RPMI8226 (cell line): ENCODE results near the gene MSH2.

Experiments used
- DNase-seq: peaks from one replicate; pipeline ENCODE4 v3.0.0-alpha.2; 2015

MSH2 gene

DNA sequence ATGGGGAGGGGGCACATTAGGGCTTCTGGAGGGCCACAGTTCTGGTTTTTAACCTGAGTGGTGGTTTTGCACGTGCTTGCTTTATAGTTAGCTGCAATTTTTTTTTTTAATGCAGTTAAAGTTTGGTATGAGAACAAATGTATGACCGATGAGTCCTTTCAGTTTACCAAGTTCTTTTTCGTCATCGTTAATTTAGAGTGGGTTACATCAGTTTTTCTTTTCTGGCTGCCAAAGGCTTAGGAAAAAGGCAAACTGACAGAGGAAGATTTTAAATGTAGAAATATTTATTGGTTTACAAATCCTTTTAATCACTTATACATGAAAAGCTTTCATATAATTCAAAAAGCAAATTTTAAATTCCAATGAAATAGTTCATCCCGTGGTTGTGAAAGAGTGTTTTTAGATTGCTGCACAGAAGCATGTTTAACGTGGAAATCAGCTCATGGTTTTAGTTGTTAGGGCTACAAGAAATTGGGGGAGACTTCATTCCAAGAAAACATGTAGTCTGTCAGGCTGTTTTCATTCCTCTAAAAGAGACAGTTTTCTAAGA, 82.9 kb downstream of the MSH2 start:
- DNase-seq = no peak

DNA sequence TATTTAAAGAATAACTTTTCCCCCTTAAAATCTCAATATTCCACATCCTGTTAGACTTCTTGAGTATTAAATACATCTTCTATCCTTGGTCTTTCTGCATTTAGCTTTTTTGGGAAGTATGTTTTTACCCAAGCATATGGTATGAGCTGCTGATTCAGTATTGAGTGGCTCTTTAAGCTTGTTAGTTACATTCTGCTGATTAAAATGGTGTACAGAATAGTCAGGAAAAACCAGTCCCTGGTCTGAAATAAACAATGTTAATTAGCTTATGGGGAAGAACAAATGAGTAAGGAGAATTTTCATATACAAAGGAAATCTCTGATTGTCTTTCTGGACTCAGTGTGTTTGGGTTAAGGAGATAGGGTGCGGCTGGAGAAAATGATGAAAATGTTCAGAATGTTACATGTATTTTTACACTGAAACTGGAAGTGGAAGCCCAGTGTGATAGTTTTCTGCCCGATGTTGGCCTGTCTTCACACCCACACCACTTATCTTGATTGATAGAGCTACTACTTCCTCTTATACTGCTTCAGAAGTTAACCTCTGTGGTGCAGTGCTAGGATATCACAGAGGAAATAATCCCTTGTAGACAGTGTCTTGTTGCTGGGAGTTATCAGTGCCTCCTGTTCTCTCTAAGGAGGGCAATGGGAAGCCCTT, 84.0 kb downstream of the MSH2 start:
- no peak for DNase-seq

DNA sequence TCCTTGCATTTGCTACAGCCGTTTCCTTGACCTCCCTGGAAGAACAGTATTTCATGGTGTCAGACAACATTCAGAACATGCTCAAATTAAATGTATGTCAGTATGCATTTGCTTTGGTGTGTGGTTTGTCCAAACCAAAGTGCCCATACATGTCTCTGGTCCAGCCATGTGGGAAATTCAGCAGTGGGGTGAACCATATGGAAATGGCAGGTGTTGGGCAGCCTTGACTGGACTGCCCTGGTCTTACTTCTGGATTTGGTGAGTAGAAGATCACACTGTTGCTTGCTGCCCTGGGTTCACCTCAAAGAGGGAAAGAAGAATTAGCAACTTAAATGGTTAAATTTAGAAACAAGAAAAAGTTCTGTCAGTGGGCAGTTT, 84.5 kb downstream of the MSH2 start:
- DNase-seq = no peak

DNA sequence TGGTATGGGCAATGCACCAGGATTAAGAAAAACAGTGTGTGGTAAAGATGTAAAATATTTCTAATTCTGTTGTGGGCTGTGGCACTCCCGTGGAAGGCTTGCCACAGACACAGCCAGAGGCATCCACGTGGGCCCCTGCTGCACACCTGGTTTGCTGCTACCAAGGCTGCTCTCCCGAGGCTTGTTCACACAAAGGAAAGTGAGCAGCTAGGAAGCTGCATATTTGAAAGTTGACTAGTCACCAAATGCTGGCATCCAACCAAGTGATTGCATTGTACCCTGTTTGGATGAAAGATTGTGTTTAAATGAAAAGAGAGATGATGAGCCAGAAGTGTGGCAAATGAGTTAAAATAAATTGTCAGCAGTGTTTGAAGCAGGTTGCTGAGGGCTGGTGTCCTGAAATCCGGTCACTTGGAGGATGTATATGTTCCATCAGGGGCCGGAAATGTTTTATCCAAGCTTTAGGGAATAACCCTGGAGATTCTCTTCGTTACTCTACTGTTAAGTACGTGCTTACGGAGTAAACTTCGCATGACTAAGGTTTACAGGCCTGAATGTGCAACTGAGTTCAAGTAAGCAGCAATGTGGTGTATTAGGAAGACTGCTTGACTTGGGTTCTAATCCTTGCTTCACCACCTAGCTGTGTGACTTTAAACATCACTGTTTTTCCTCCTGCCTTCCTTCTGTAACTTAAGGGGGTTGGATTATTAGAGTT, 86.1 kb downstream of the MSH2 start:
- DNase-seq = peak; percentile 18

DNA sequence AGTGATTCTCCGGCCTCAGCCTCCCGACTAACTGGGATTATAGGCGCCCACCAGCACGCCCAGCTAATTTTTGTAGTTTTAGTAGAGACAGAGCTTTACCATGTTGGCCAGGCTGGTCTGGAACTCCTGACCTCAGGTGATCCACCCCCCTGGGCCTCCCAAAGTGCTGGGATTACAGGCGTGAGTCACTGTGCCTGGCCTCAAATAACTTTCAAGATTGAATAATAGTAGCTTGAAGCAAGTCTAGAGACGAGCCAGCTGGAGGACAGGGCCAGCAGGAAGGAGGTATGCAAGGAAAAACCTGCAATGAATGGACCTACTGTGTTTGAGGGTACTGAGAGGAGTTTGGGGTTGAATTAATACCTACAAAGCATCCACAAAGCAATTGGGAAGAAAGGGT, 87.5 kb downstream of the MSH2 start:
- DNase-seq = no peak

DNA sequence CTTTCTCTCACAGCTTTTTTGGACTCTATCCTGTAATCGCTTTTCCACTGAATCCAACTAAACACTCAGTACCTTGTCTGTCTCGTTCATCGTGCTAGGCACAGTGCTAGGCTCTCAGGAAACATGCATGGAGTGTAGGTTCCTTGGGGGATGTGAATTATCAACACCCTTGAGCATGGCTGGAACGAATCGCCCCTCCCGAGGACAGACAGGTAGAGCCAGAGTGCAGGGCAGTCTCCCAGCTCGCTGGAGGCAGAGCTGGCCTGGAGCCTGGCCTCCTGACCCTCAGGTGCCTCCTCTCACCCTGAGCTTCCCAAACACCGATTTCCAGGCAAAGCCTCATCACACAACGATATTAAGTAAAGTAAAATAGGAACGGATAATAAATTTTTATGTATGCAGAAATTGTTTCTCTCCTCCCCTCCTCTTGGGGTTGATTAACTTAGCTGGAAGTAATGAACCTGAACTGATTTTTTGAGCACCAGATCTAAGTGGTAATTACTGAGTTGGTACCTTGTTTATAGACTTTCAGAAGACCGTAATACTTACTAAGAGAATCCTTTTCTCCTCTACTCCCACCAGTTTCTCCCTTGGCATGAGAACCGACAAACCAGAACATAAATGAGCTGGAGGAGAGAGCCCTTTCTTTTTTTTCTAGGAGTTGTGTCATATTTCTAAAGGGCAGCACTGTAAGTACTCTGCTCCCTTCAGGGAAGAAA, 90.5 kb downstream of the MSH2 start:
- DNase-seq = no peak

DNA sequence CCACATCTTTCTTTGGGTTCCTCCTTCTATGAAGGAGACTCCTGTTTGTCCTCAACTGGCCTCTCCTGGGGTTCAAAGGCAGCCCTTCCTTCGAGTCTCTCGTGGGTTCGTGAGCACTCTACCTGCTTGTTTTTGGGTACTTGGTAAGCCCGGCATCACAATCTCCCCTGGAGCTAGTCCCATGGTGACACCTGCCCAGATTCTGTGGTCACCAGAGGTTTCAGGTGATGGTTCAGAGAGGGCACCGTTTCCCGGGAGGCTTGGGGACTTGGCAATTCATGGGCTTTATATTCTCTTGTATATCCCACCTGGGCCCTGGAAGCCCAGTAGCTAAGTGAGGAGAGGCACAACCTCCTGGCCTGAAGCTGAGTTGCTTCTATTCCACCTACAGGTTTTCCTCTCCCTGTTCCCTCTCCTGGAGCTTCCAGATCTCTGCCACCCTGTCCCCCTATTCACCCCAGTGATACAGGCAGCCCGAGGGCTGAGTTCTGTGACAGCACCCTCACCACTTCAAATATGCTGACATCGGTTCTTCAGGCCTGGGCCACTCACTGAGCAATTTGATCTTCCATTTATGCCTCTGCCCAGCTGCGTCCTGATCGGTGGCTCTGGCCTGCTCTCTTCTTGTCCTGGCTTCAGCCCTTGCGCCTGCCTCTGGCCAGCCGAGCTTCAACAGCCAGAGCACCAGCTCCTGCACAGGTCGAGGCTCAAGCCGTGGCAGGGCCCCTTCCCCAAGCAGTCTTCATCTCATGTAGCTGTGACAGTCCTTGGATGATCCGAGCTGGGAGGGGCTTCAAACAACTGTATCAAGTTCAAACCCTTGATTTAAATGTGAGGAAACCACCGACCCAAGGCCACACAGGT, 91.5 kb downstream of the MSH2 start:
- peak; percentile 45 for DNase-seq

DNA sequence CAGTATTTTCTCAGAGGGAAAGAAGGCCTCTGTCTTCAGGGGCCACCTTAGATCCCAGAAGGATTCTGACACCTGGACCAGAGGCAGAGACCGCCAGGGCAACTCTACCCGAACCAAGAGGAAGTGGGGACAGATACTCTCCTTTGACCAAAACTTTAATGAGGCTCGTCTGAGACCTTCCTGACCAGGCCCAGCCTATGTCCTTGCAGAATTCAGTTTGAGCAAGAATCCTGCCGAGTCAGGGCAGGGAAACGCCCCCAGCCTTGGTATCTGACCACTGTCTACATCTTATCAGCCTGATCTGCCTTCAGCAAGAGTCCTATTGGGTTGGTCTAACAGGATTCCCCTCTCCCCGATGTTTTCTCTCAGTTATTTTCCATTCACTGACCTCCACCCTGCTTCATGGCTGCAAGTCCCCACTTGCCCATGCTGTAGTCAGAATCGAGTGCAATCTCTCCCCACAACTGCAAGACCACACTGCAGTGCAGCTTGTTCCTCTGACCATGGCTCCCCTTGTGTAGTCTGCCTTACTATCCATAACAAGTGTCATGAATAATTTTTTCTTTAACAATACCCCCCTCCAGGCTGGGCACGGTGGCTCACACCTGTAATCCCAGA, 95.0 kb downstream of the MSH2 start:
- DNase-seq = no peak

DNA sequence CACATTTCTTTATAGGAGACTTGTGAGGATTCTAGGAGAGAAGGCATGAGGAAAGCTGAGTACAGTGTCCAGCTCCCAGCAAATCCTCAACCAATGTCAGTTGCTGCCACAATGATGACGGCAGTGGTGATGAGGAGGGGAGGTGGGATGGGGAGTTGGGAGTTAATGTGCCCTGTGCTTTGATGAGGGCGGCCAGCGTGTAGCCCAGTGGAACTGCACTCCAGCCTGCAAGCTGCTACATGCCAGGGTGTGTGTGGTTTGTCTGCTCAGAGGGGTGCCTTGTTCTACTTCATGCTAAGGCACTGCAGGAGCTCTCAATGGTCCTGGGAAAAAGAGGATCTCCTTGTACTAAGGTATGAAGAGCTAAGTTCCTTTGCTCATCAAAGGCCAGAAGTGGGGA, 96.1 kb downstream of the MSH2 start:
- no peak for DNase-seq

DNA sequence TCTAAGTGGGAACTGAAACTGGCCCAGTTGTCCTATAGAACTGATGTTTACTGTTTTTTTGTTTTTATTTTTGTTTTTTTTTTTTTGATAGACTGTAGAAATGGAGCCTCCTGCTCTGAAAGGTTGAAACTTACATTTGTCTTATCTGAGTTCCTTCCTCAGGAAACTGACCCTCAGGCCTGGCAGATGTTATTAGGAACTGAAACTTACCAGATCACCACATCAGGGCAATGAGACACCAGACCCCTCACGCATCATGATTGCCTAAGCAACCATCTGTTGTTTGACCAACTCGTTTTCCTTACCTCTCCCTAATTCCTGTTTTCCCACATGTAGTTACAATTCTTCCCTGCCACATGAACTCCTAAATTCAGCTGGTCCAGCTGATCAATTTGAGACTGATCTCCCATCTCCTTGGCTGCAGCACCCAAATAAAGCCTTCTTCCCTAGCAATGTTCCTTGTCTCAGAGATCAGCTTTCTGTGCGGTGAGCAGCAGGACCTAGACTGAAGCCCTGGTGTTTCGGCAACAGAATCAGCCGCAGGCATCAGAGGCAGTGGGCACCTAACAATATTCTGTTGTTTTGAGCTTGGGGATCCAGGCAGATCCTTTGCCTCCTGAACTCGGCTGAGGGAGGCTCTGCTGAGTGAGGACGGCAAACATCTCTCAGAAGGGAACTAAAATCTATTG, 96.8 kb downstream of the MSH2 start:
- DNase-seq = peak; percentile 58

DNA sequence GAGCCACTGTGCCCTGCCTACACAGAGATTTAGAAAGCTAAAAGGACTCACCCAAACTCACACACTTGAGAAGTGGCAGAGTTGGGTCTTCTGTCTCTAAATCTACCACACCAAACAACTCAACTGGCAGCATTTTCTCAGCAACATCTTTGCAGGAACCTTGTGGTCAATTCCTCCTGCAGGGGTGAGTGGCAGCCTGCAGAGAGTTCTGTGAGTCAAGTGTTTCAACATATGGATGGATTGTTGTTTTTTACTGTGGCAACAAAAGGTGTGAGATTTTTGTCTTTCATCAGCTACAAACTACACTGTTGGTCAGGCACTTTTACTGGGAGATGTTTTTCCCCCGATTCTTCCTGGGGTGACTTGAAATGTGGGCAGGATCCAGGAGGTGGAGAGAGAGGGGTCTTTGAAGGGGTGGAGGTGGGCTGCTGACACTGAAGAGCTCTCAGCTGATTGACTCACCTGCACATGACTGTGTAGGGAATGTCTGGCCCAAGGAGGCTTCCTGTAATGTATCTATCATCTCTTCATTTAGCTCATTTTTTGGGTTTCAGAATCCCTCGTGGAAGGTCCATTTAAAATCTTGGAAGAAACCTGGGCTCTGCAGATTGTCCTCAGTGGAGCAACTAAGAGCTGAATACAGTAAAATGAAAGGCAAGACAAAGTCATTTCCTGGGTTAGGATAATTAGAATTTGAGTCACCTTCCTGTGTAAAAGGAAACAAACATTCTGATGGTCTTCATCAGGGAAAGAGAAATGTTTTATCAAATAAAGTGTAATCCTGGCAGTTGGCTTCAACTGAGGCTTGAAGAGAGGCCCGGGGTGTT, 98.6 kb downstream of the MSH2 start:
- DNase-seq = peak; percentile 28

DNA sequence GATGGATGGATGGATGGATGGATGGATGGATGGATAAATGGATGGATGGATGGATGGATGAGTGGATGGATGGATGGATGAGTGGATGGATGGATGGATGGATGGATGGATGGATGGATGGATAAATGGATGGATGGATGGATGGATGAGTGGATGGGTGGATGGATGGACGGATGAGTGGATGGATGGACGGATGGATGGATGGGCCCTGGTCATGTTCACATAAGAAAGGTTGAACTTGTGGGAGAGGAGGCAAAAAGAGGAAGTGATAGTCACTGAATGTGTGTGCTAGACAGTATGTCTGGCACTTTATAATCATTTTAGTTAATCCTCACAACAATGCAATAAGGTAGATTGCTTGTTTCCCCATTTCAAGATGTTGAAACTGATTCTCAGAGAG, 99.5 kb downstream of the MSH2 start:
- DNase-seq = peak; percentile 32

DNA sequence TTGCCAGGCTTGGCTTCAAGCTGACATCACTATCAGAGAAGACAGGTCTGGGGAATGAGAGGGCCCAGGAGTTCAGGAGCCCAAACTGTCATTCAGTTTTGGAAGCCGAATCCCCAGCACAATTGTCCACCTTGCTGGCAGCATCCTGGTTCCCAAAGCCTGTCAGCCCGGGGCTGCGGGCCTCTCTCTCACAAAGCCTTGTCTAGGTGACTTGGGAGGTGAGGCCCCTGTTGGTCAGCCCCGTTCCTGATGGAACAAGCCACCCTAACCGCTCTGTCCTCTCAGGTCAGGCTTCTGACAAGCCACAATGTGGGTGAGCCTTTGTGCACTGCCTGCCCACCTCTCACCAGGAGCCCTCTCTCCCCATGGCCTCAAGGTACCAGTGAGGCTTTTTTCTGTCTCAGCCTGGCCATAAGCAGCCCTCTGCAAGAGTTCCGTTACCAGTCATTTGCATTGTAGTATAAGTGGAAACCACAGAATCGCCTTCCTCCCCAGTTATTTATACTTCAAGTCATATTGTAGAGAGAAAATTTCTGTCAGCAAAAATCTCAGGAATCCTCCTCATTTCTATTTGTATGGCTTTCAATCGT, 100.6 kb downstream of the MSH2 start:
- DNase-seq = peak; percentile 33

DNA sequence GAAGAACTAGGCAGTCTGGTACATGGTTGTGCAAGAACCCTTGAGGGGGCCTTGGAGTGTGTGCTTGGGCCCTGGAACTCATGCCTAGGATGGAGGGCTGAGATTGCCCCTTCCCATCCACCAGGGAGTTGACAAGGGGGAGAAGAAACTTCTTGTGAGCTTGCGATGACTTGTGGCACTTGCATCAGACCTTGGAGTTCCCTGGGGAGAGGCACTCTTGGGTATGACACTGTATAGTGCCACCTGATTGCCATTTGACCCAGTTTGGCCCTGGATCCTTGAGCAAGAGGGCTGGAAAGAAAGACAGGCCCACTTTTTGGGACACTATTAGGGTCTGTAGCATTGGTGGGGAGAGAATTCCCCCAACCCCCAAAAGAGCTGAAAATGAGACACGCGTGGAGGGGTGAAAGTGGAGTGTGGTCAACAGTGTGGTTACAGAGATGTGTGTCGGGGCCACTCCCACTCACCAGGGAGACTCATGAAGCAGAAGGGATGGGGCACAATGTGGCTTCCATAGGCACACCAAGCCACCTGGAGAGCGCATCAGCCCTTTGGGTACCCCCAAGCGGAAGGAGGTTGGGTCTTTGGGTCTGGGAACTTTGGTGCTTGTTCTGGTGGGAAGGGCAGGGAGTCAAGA, 101.3 kb downstream of the MSH2 start:
- no peak for DNase-seq

DNA sequence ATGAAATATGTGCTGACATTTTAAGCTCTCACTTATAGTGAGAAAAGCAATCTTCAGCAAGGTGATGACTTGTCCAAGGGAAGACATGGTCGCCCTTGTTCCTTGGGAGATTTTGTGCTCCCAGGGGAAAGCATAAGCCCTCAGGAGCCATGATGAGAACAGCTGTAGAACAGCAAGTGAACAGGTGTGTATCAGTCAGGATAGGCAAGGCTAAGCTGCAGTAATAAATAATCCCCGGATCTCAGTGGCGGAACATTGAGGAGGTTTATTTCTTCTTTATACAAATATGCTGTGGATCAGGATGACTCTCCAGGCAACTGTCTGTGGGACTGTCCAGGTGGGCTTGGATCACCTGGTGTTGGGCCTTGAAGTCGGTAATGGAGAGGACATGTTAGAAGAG, 103.1 kb downstream of the MSH2 start:
- no peak for DNase-seq

DNA sequence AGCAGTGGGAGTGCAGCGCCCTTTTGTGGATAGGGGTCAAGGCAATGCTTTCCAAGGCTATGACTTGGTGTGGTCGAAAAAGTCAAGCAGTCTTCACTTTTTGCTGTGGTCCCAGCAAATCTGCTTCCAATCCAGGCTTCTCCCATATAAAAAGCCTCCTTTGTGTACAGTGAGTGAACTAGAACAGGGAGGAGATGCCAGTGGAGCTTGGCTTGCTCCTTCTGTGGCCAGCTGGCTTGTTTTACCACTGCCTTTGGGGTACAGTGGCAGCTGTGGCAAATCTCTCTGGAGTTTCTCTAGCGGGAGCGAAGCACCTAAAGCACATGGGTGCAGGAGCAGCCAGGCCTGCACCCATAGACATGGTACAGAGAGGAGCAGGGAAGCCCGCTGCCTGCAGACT, 103.5 kb downstream of the MSH2 start:
- DNase-seq = no peak

DNA sequence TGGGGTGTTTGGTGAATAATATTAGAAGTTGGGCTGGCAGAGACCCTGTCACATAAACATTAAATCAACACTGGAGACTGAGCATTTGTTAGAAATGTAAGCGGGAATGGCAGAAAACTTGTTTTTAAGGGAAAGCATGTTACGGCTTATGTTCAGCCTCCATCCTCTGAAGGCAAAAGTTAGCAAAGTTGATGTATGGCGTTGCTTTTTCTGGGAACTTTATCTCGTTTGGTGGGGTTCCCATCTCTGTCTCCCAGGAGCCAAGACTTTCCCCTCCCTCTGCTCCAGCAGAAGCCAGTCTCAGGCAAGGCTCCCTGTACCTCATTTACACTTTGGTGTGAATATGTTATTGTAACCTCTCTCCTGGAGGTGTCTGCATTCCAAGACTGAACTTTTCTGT, 105.1 kb downstream of the MSH2 start:
- DNase-seq = no peak

DNA sequence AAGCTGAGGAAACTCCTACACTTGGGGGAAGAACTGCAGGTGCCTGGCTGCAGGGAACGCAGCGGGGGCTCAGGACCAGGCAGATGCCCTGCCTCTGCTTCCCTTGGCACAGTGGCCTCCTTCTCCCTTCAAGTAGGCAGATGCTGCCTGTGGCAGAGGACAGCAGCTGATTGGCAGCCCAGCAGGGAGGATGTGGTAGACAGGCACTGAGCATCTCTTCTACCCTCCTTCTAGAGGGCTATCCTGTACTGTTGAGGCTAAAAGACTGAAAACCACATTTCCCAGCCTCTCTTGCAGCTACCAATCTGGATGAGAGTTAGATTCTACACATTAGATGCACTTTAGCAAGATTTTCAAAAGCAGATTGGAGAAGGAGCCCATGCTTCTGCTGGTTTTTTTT, 105.7 kb downstream of the MSH2 start:
- no peak for DNase-seq

DNA sequence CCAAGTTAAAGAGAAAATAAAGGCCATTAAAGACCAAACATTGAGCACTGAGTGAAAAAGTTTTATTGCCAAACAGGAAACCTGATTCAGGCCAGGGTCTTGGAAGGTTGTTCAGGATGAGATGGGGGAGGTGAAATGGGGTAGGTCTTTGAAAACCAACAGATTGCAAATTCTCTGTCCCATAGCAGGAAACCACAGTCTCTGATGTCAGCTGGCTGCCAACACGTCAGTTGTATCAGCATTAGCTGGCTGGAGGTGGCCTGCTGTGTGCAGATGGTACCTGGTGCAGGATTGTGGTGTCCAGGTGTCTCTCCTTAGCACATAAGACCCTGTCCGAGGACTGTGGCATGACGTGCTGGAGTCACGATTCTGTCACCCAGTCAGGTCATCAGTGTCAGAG, 106.3 kb downstream of the MSH2 start:
- peak; percentile 70 for DNase-seq

DNA sequence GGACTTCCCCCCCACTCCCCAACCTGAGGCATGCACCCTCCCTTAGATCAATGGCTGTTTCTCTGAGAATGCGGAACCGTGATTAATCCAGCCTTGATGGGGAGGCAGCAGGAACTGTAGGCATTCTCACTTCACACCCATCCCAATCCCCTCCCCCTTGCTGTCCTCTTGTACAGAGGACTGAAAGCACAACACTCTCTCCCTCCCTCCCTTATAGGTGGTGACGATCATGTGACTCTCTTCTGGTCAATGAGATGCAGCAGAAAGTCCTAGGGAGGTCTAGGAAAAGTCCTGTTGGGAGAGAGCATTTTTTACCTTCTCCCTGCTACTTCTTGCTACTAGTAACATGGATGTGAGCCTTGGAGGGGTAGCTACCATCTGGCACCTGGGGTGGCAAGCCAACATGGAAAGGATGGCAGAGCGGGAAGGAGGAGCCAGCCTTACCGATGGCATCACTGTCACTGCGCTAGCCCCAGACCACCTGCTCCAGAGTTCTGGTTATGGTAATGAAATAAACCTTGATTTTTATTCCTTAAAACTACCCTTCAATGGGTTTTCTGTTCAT, 106.9 kb downstream of the MSH2 start:
- DNase-seq = no peak
